Measurements from ENCODE around the gene VWA2. TPM values are rescaled to one million over a fixed set of nuclear protein-coding genes. Genes with fewer than 3 reads are reported as not detected.

The VWA2 gene
- total RNA-seq, 1 donor from 2014 or later = 0.45 TPM

DNA sequence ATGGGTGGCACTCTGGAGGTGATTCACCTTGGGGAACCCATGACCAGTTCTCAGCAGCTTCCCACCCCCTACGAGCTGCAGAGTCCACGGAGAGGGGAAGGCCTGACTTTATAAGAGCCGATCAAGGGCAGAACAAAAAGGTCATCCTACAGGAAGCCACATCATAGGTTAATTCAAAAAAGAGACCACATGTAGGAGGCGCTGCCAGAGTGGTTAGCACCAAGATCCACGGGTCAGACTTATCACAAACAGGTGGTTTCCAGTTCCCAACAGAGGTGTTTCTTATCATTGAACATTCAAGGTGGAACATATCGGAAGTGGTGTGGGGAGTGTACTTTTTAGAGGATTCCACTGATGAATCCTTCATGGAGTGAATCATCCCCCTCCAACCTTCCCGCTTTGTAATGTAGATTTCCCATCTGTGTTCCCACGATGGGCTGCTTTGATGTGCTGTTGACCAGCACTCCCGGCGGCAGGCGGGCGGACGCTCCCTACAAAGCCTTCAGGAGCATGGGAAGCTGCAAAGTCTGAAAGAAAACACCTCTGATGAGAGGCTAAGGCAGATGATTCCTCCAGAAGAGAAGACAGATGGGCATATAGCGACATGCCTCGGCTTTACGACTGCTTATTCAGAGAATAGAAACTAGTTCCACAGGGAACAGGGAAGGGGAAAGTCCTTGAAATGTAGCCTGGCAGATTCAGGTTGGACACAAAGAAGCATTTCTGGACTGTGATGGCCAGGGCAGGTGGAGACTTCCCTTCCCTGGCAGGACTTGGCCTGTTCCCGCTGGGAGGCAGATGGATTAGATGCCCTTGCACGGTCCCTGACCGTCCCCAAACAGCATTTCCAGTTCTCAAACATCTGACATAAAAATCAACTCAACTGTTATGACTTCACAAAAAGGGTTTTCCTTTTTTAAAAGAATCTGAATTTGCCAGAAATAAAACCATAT, 98.7 kb downstream of the VWA2 start:
- no peak for DNase-seq (ENCODE audit: low read depth)

DNA sequence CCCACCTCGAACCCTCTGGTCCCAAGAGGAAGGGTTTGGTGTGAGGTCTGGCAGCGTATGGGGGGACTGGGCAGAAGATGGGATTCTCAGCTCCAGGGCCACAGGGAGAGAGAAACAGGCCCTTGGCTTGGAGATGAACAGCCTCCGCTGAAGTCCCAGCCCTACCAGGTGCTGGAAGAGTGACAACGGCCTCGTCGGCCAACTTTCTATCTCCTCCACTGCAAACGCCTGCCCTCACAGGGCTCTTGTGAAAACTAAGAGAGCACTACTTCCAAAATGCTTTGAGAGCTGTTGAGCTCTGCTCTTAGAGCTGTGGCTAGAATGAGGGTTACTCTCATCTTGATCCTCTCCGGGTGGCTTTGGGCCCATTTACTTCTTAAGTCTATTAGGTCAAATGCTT, 101.8 kb downstream of the VWA2 start:
- DNase-seq (ENCODE audit: low read depth) = no peak

Other genes starting within 250 kb of the VWA2 start
- 0.67 TPM in 1 of 2 replicates, not detected in the other for gene ADRB1, start 195.4 kb upstream of the VWA2 start, total RNA-seq
- 27.0 and 35.0 TPM in 2 replicates for gene CCDC186, start 65.1 kb upstream of the VWA2 start, total RNA-seq
- 0.51 and 0.62 TPM in 2 replicates for gene TDRD1, start 59.9 kb upstream of the VWA2 start, total RNA-seq
- 0.45 and 4.8 TPM in 2 replicates for gene AFAP1L2, start 165.2 kb downstream of the VWA2 start, total RNA-seq